ENCODE data around the gene LRRC57.
A peak's percentile ranks its signal among the peaks of the same experiment; 100 is the strongest.

The LRRC57 gene

GRCh38 chr15:42490671-42491538, 57.7 kb downstream of the LRRC57 start, which contains the start of gene ZNF106:
TSS of gene ZNF106 (minus strand) at chr15:42491141. CDS start at chr15:42472289, 18,852 bp downstream.
- peak; percentile 89 to 93 for DNase-seq

- DNase-seq, result peak in 1 of 2 donors; percentile 53
These were observed 58.3 kb downstream of the LRRC57 start for GRCh38 chr15:42490291-42490670.

Measured in inflammatory macrophage treated with lipopolysaccharide for 1 hour (primary cell).